Heart right ventricle (tissue), 16 donors: Measurements from ENCODE around the gene ZNF280D. TPM values are rescaled to one million over a fixed set of nuclear protein-coding genes. Genes with fewer than 3 reads are reported as not detected.

Experiments used
- ATAC-seq, 8 donors: fragments of 200-7000 bp; cut with Tn5 transposase; one replicate each; pipeline ENCODE4 v1.9.1; 2020; ENCODE audit warnings: mild to moderate bottlenecking in 8 of 8, moderate library complexity in 8 of 8, moderate number of reproducible peaks in 1 of 8
- DNase-seq, 2 donors: peaks; one replicate each; pipeline ENCODE4 v3.0.0-alpha.2; 2020
- H3K27ac ChIP-seq, 10 donors: fragments of 200-600 bp; sonication (generic) in 2 of 10; one replicate each; pipeline versions ENCODE4 v1.5.0 to v1.8.0; 2020 to 2022; ENCODE audit warnings: mild to moderate bottlenecking in 3 of 10
- H3K27me3 ChIP-seq, 7 donors: fragments of 200-600 bp; one replicate each; pipeline ENCODE4 v1.8.0; 2021 to 2022; ENCODE audit warnings: mild to moderate bottlenecking in 2 of 7
- H3K36me3 ChIP-seq, 9 donors: fragments of 200-600 bp; sonication (generic) in 1 of 9; one replicate each; pipeline versions ENCODE4 v1.5.0 to v1.8.0; 2020 to 2022; ENCODE audit warnings: mild to moderate bottlenecking in 2 of 9
- H3K4me1 ChIP-seq, 9 donors: fragments of 200-600 bp; sonication (generic) in 1 of 9; one replicate each; pipeline versions ENCODE4 v1.5.0 to v1.8.0; 2020 to 2022; ENCODE audit warnings: mild to moderate bottlenecking in 4 of 9
- H3K4me3 ChIP-seq, 10 donors: fragments of 200-600 bp; sonication (generic) in 2 of 10; one replicate each; pipeline versions ENCODE4 v1.5.0 to v1.8.0; 2020 to 2022; ENCODE audit warnings: mild to moderate bottlenecking in 7 of 10, moderate library complexity in 2 of 10
- H3K9me3 ChIP-seq, 11 donors: fragments of 200-600 bp in 10 of 11; sonication (generic) in 2 of 11; one replicate each; pipeline versions ENCODE4 v1.5.0 to v1.8.0; 2013 to 2022; ENCODE audit warnings: mild to moderate bottlenecking in 2 of 11, control low read depth in 1 of 11, moderate library complexity in 1 of 11
- CTCF ChIP-seq, 9 donors: fragments of 200-600 bp; sonication (generic) in 2 of 9; IDR thresholded peaks; one replicate each; pipeline versions ENCODE4 v1.5.0 to v1.8.0; 2021 to 2022; ENCODE audit warnings: antibody characterized with exemption in 9 of 9, mild to moderate bottlenecking in 5 of 9, moderate library complexity in 1 of 9
- WGBS, 2 donors: extraction: QIAGEN DNeasy Blood & Tissue Kit; methylation state at CpG; one replicate each; pipeline ENCODE4 v1.1.7; 2013; ENCODE audit warnings: inconsistent platforms in 1 of 2; 5-methylcytosine and 5-hydroxymethylcytosine counted together
- intact Hi-C, 10 donors: fragments of 100-400 bp; cut with DNase I; formaldehyde crosslinking; loops; one replicate each; pipeline versions ENCODE4 v1.11.1 to v1.14.2; 2022
- polyA plus RNA-seq, 2 donors: library from polyadenylated mRNA; stranded (reverse); fragments of 200-250 nt; gene quantifications; one replicate each; pipeline ENCODE4 v1.2.3, GENCODE V29; 2013
- total RNA-seq, 10 donors: library from RNA; stranded (reverse); fragmentation: NEBNext Ultra II Directional in 3 of 10; extraction: Animal tissue kit (Norgen Biotek cat#: 25700) in 3 of 10; gene quantifications; one replicate each; pipeline versions ENCODE4 v1.2.1 to v1.2.4, GENCODE V29; 2021 to 2023
- donor health status: Arrhythmogenic right ventricular cardiomyopathy.
- donor health status: ischemic (EF 13 %, LVEDD 7.1; RV severe dilation, severe dysfunction).
- donor health status: healthy with polysubstance abuse.
- donor health status: DM: no; HTN: yes; CAD: no.
- donor health status: DM: no; HTN: no; CAD: no.
- donor health status: ischemic (EF 25% LVEDD 6.9; RV normal size, moderate dysfunction).
- donor health status: ischemic (EF 25% LVEDD 5.7; RV mildly dilated, moderate dysfunction).
- donor health status: healthy.
- donor health status: DM: yes; HTN: yes; CAD: no.
- donor health status: Ischemic cardiomyopathy.
- donor health status: ischemic (EF 35%, LVEDD 5.7; RV mildly dilated, moderate dysfunction).
- donor health status: nonischemic (EF 11% LVEDD 7.7; RV severe dilation, severe dysfunction).
- donor health status: DM: yes; HTN: yes; CAD: no.
- donor health status: PGD.
- donor health status: ischemic (EF 29% LVEDD 5.4; RV normal size, mild dysfunction).
- donor health status: nonischemic (EF 23%, LVEDD 6.1; RV moderate dilation, normal function).

ZNF280D gene
- total and polyA plus RNA-seq, 12 donors: 6.9 to 42.4 (median 24.9) TPM

DNA sequence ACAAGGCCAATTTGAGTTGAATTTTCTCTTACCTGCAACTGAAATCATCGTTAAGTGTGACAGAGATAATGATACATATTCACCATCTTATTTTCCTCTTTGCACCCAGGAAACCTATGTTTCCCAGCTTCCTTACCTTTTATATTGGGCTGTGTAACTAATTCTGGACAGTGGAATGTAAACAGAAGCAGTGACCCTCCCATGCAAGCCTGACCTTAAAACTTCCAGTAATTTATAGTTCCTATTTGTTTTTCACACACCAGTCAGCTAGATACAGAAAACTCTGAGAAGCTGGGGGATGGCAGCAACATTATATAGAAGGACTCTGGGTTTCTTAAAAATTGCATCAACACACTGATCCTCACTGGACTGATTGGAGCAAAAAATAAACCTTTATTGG lies 4.5 kb upstream of the ZNF280D start:
- Histone ChIP-seq H3K4me1 (peaks cover 0 to 20% (median 3%) of the 10 kb centered on the region in 9 donors), H3K27ac (peak overlapping the region in 1 of 10 donors; percentile 24), H3K4me3 (no peak overlapping the region), H3K36me3 (no peaks in the 10 kb centered on the region), H3K27me3 (no peaks in the 10 kb centered on the region), H3K9me3 (peaks cover 0 to 13% (median 0%) of the 10 kb centered on the region in 11 donors)
- DNase-seq (no peak), ATAC-seq (no peak)
- 71 to 78% methylated on average over 1 of the region's 1 CpG for WGBS, 2 donors
- TF ChIP-seq CTCF (IDR thresholded peaks at IDR 0.05): no peak
- intact Hi-C loops: loop anchor here in 1 of 10 donors (10.0 kb wide), 1 partner anchor 77 kb away; no protein-coding TSS in a partner anchor

GRCh38 chr15:56736881-56737707 lies 3.8 kb upstream of the ZNF280D start:
- intact Hi-C loops: loop anchor here in 1 of 10 donors (10.0 kb wide), 1 partner anchor 78 kb away; no protein-coding TSS in a partner anchor
- peak overlapping the region in 2 of 10 donors; percentile 34 to 39 for H3K27ac ChIP-seq
- H3K4me1 ChIP-seq: peaks cover 0 to 27% (median 6%) of the 10 kb centered on the region in 9 donors
- no peaks in the 10 kb centered on the region for H3K36me3 ChIP-seq
- DNase-seq: no peak
- no peak for ATAC-seq
- WGBS, 2 donors: 68 to 70% methylated on average over 5 of the region's 5 CpGs
- no peak overlapping the region for H3K4me3 ChIP-seq
- no peaks in the 10 kb centered on the region for H3K27me3 ChIP-seq
- H3K9me3 ChIP-seq: peaks cover 0 to 13% (median 0%) of the 10 kb centered on the region in 11 donors
- no peak for TF ChIP-seq CTCF (IDR thresholded peaks at IDR 0.05)

- 79 to 80% methylated on average over 6 of the region's 6 CpGs for WGBS, 2 donors
- intact Hi-C loops: loop anchor here in 1 of 10 donors (10.0 kb wide), 1 partner anchor 78 kb away; no protein-coding TSS in a partner anchor
- no peak for TF ChIP-seq CTCF (IDR thresholded peaks at IDR 0.05)
- Histone ChIP-seq H3K9me3 (peaks cover 0 to 13% (median 0%) of the 10 kb centered on the region in 11 donors), H3K27me3 (no peaks in the 10 kb centered on the region), H3K4me1 (peaks cover 0 to 34% (median 13%) of the 10 kb centered on the region in 9 donors), H3K36me3 (no peaks in the 10 kb centered on the region), H3K4me3 (no peak overlapping the region), H3K27ac (peak overlapping the region in 2 of 10 donors; percentile 34 to 39)
- ATAC-seq: no peak
- DNase-seq: no peak
These were observed 3.0 kb upstream of the ZNF280D start for GRCh38 chr15:56736308-56736707.

DNA sequence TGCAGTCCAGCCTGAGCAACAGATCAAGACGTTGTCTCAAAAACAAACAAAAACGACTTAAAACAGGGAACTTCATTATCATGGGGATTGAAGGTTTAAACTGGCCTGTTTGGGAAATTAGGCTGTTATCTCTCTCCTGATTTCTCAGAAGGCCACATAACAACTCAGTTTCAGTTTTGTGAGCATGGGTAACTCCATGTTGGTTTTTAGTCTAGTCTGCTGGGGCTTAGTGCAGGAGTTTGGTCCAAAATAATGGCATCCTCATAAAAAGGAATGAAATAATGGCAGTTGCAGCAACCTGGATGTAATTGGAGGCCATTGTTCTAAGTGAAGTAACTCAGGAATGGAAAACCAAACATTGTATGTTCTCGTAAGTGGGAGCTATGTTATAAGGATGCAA lies 2.3 kb upstream of the ZNF280D start:
- intact Hi-C loops: loop anchor here in 1 of 10 donors (10.0 kb wide), 1 partner anchor 79 kb away; no protein-coding TSS in a partner anchor
- 53 to 55% methylated on average over 3 of the region's 3 CpGs for WGBS, 2 donors
- Histone ChIP-seq H3K36me3 (no peaks in the 10 kb centered on the region), H3K9me3 (peaks cover 0 to 10% (median 0%) of the 10 kb centered on the region in 11 donors), H3K27me3 (no peaks in the 10 kb centered on the region), H3K27ac (no peak overlapping the region), H3K4me3 (no peak overlapping the region), H3K4me1 (peaks cover 0 to 42% (median 21%) of the 10 kb centered on the region in 9 donors)
- no peak for TF ChIP-seq CTCF (IDR thresholded peaks at IDR 0.05)
- no peak for DNase-seq
- no peak for ATAC-seq
